Memory B cell (primary cell): ENCODE measurements around the gene USH1G.
"Not testable (repeated sequence)": the region's sequence is repeated elsewhere in the genome, so short reads cannot be mapped to it uniquely, and the experiment has no call there.

Experiments
- ATAC-seq: fragments of 150-1000 bp; cut with Tn5 transposase; 2 replicates; pipeline ENCODE4 v1.10.0; 2021; ENCODE audit warnings: low read depth, mild to moderate bottlenecking, moderate library complexity
- DNase-seq, 2 donors: peaks; one replicate each; pipeline ENCODE4 v3.0.0; 2022; ENCODE audit warnings: low spot score in 2 of 2
- H3K27ac Mint-ChIP-seq: one replicate; pipeline ENCODE4 v1.8.0; 2022; ENCODE audit warnings: mild to moderate bottlenecking, moderate library complexity, mixed read lengths
- H3K27me3 Mint-ChIP-seq: one replicate; pipeline ENCODE4 v1.8.0; 2022; ENCODE audit warnings: mixed read lengths
- H3K36me3 Mint-ChIP-seq: one replicate; pipeline ENCODE4 v1.8.0; 2022; ENCODE audit warnings: mild to moderate bottlenecking, mixed read lengths
- H3K4me1 Mint-ChIP-seq: one replicate; pipeline ENCODE4 v1.8.0; 2022; ENCODE audit warnings: mixed read lengths
- H3K4me3 Mint-ChIP-seq: one replicate; pipeline ENCODE4 v1.8.0; 2022; ENCODE audit warnings: mild to moderate bottlenecking, moderate library complexity, mixed read lengths
- H3K9me3 Mint-ChIP-seq: one replicate; pipeline ENCODE4 v1.8.0; 2022; ENCODE audit warnings: mixed read lengths

Gene USH1G

GRCh38 chr17:74916136-74916850 lies 6.8 kb downstream of the USH1G start:
- Mint-ChIP-seq H3K27ac (no peak overlapping the region), H3K4me1 (peaks cover 3% of the 10 kb centered on the region), H3K36me3 (no peaks in the 10 kb centered on the region), H3K9me3 (no peaks in the 10 kb centered on the region), H3K4me3 (no peak overlapping the region), H3K27me3 (peaks cover 18% of the 10 kb centered on the region)
- no peak for ATAC-seq
- DNase-seq: no peak

DNA sequence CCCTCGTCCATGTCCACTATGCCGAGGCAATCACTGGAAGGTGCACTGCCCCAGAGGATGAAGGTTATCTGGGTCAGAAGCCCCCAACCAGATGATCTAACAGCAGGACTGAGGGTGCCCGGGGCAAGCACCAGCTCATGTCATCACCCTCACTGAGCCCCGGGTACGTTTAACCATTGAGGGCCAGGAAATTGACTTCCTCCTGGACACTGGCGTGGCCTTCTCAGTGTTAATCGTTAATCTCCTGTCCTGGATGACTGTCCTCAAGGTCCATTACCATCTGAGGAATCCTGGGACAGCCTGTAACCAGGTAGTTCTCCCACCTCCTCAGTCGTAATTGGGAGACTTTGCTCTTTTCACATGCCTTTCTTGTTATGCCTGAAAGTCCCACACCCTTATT lies 11.6 kb downstream of the USH1G start:
- DNase-seq, H3K9me3 Mint-ChIP-seq, H3K27ac Mint-ChIP-seq, ATAC-seq, H3K4me3 Mint-ChIP-seq, H3K4me1 Mint-ChIP-seq, H3K36me3 Mint-ChIP-seq, H3K27me3 Mint-ChIP-seq: not testable (repeated sequence)

GRCh38 chr17:74909097-74909496 lies 14.0 kb downstream of the USH1G start:
- DNase-seq, ATAC-seq, H3K9me3 Mint-ChIP-seq, H3K27ac Mint-ChIP-seq, H3K4me1 Mint-ChIP-seq, H3K4me3 Mint-ChIP-seq, H3K27me3 Mint-ChIP-seq, H3K36me3 Mint-ChIP-seq: not testable (repeated sequence)

GRCh38 chr17:74907012-74907411 lies 16.0 kb downstream of the USH1G start:
- no peak overlapping the region for H3K27ac Mint-ChIP-seq
- ATAC-seq: no peak

GRCh38 chr17:74906214-74906793 lies 16.8 kb downstream of the USH1G start:
- H3K27ac Mint-ChIP-seq, H3K4me3 Mint-ChIP-seq, H3K4me1 Mint-ChIP-seq, H3K36me3 Mint-ChIP-seq, DNase-seq, ATAC-seq, H3K9me3 Mint-ChIP-seq: not testable (repeated sequence)
- peaks cover 13% of the 10 kb centered on the region for H3K27me3 Mint-ChIP-seq

More at GRCh38 chr17:74907012-74907411, 16.0 kb downstream of the USH1G start:
- no peak for DNase-seq
- H3K4me1 Mint-ChIP-seq: no peaks in the 10 kb centered on the region
- peaks cover 13% of the 10 kb centered on the region for H3K27me3 Mint-ChIP-seq
- H3K4me3 Mint-ChIP-seq: no peak overlapping the region
- H3K9me3 Mint-ChIP-seq: no peaks in the 10 kb centered on the region
- no peaks in the 10 kb centered on the region for H3K36me3 Mint-ChIP-seq

DNA sequence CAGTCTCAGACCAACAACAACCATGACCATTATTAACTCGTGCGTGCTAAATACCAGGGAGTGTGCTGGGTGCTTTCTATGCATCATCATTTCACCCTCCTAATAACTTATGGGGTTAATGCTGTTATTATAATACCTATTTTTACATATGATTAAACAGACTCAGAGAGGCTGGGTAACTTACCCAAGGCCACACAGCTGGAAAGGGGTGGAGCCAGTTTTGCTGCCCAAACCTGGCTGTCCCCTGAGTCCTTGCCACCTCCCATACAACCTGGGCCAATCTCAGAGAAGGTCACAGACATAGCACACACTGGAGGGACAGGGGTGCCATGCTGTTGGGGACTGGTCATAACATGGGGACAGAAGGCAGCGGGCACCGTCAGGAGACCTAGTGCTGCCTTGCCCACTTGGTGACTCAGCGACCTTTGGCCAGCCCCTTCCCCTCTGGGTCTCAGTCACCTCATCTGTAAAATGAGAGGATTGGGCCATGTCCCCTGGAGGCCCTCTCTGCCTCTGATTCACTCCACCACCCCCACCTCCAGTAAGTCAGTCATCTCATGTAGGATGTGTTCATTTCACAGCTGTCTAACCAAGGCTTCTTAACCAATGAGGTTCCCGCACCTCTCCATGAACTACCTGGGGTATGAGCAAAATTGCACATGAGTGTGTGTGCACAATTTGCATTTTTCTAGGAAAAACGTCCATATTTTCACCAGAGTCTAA lies 18.2 kb downstream of the USH1G start:
- Mint-ChIP-seq H3K4me1 (no peaks in the 10 kb centered on the region), H3K36me3 (no peaks in the 10 kb centered on the region), H3K4me3 (no peak overlapping the region), H3K9me3 (no peaks in the 10 kb centered on the region), H3K27me3 (peaks cover 16% of the 10 kb centered on the region), H3K27ac (no peak overlapping the region)
- no peak for DNase-seq
- ATAC-seq: no peak

- ATAC-seq (no peak), DNase-seq (no peak)
- Mint-ChIP-seq H3K4me1 (no peaks in the 10 kb centered on the region), H3K9me3 (no peaks in the 10 kb centered on the region), H3K27me3 (peaks cover 18% of the 10 kb centered on the region), H3K27ac (no peak overlapping the region), H3K36me3 (no peaks in the 10 kb centered on the region), H3K4me3 (no peak overlapping the region)
Observed at GRCh38 chr17:74903671-74904070, 19.4 kb downstream of the USH1G start.

DNA sequence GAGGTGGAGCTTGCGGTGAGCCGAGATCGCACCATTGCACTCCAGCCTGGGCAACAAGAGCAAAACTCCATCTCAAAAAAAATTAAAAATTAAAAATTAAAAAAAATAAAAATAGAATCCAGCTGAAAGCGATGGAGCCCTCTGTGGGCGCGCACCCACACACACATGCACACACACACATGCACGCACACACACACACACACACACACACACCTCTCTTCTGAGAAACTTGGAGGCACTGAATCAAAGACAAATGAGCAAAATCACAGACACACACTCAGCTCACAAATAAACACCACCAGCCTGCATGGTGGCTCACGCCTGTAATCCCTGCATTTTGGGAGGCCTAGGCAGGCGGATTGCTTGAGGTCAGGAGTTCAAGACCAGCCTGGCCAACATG lies 20.0 kb downstream of the USH1G start:
- Mint-ChIP-seq H3K4me3 (no peak overlapping the region), H3K9me3 (no peaks in the 10 kb centered on the region)
- no peak for DNase-seq

GRCh38 chr17:74901353-74902135 lies 21.5 kb downstream of the USH1G start:
- no peaks in the 10 kb centered on the region for H3K4me1 Mint-ChIP-seq
- ATAC-seq (no peak), DNase-seq (no peak)
- H3K27me3 Mint-ChIP-seq: peaks cover 18% of the 10 kb centered on the region
- H3K36me3 Mint-ChIP-seq: no peaks in the 10 kb centered on the region
- no peak overlapping the region for H3K4me3 Mint-ChIP-seq
- no peaks in the 10 kb centered on the region for H3K9me3 Mint-ChIP-seq
- no peak overlapping the region for H3K27ac Mint-ChIP-seq

More for the DNA sequence above, 20.0 kb downstream of the USH1G start:
- H3K27me3 Mint-ChIP-seq: peaks cover 16% of the 10 kb centered on the region
- no peak for ATAC-seq
- no peaks in the 10 kb centered on the region for H3K4me1 Mint-ChIP-seq
- H3K36me3 Mint-ChIP-seq: no peaks in the 10 kb centered on the region
- H3K27ac Mint-ChIP-seq: no peak overlapping the region

GRCh38 chr17:74900208-74900607 lies 22.8 kb downstream of the USH1G start:
- DNase-seq (no peak), ATAC-seq (no peak)
- Mint-ChIP-seq H3K36me3 (no peaks in the 10 kb centered on the region), H3K4me1 (no peaks in the 10 kb centered on the region), H3K27ac (no peak overlapping the region), H3K27me3 (peaks cover 20% of the 10 kb centered on the region), H3K4me3 (no peak overlapping the region), H3K9me3 (no peaks in the 10 kb centered on the region)

DNA sequence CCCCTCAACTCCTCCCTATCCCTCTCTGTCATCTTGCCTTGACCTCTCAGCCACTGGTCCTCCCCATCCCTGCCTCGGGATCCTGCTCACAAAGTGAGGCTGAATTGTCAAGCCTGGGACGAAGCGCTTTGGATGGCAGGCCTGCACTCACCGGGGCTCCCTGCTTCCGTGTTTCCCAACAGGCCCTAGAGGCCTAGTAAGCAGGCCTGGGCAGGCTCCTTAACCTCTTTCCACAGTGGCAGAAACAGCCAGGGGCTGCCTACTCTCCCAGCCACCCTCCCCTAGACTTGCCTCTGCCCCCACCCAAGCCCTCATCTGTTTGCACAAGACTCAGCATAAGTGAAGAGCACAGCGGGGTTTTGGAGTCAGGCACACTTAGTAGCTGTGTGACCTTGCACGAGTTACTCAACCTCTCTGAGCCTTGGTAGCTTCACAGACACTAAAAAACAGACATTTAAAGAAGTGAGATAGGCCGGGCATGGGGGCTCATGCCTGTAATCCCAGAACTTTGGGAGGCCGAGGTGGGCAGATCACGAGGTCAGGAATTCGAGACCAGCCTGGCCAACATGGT lies 24.6 kb downstream of the USH1G start:
- H3K4me1 Mint-ChIP-seq: peaks cover 3% of the 10 kb centered on the region
- DNase-seq (no peak), ATAC-seq (no peak)
- H3K36me3 Mint-ChIP-seq: no peaks in the 10 kb centered on the region
- peaks cover 22% of the 10 kb centered on the region for H3K27me3 Mint-ChIP-seq
- no peaks in the 10 kb centered on the region for H3K9me3 Mint-ChIP-seq
- no peak overlapping the region for H3K27ac Mint-ChIP-seq
- no peak overlapping the region for H3K4me3 Mint-ChIP-seq

DNA sequence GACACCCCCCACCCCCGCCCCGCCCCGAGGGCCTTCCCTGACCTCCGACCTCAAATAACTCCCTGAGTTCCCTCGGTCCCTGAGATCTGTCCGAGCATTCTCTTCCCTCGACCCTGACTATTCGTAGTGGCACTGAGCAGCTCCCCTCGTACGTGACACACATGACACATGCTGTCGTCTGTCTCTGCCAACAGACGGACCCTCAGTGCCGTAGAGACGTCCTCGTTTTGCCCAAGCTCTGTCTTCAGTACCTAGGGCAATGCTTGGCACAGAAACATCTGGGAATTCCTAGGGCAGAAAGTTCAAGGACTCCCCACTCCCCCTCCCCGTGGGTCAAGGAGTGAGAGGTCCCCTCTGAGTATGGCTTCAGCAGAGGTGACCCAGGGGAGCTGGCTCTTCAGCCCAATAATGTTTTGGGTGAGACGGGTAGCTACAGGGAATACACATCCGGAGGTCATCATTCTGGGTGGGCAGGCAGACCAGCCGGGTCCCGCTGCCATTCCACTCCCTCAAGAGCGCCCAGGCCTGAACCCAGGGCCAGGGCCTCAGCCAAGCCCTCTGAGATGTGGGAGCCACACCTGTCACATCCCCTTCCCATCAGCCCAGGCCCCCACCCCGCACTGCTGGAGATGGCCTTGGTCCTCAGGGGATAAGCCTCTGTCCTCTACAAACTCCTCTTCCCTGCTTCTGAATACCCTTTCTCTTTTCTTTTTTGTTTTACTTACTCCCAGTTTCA lies 29.0 kb downstream of the USH1G start:
- no peak for ATAC-seq

More for the DNA sequence above, 29.0 kb downstream of the USH1G start:
- Mint-ChIP-seq H3K36me3 (no peaks in the 10 kb centered on the region), H3K9me3 (no peaks in the 10 kb centered on the region), H3K27me3 (peaks cover 25% of the 10 kb centered on the region), H3K4me1 (peaks cover 6% of the 10 kb centered on the region), H3K27ac (no peak overlapping the region), H3K4me3 (peak overlapping the region; percentile 59)
- no peak for DNase-seq
